RWPE1 (cell line): ENCODE data around the gene PTPRR.

Source experiments
- CTCF ChIA-PET: fragments of 350-600 bp; sonication (Branson Sonifier 250); formaldehyde crosslinking; extraction: SDS; loops from one replicate; lab custom pipeline; 2021; lab: Yijun Ruan, JAX
- POLR2A ChIA-PET: fragments of 400-600 bp; formaldehyde crosslinking; extraction: SDS; loops from one replicate; lab custom pipeline; 2020; ENCODE audit warnings: antibody characterized with exemption; ENCODE audit not compliant: low non-redundant PET; lab: Yijun Ruan, JAX
- DNase-seq: peaks from one replicate; pipeline ENCODE4 v3.0.0; 2012; ENCODE audit warnings: low spot score
- H3K27ac ChIP-seq: fragments of 450-650 bp; 2 replicates; pipeline ENCODE4 v1.5.1; 2017
- CTCF ChIP-seq: fragments of 450-650 bp; conservative IDR thresholded peaks from 2 replicates; pipeline ENCODE4 v1.5.1; 2017; ENCODE audit warnings: low read depth, mild to moderate bottlenecking

The PTPRR gene

GRCh38 chr12:70779250-70779649, 141.3 kb downstream of the PTPRR start:
- no peak for DNase-seq
- no peak for TF ChIP-seq CTCF
- POLR2A ChIA-PET, result no interaction called here
- H3K27ac ChIP-seq, result no peak overlapping the region
- CTCF ChIA-PET, result no interaction called here

- CTCF ChIA-PET, result no interaction called here
- DNase-seq, result peak; percentile 19
- POLR2A ChIA-PET, result no interaction called here
- no peak for TF ChIP-seq CTCF
- H3K27ac ChIP-seq, result no peak overlapping the region
Observed at GRCh38 chr12:70774055-70774454, 146.5 kb downstream of the PTPRR start.

- no peak overlapping the region for H3K27ac ChIP-seq
- TF ChIP-seq CTCF, result no peak
- no peak for DNase-seq
- ChIA-PET POLR2A (no interaction called here), CTCF (interaction anchor here (0.6 kb wide), 2 partner anchors 13 to 22 kb away, joined by 3 to 4 read pairs; no protein-coding TSS in a partner anchor)
Observed at GRCh38 chr12:70772836-70773235, 147.7 kb downstream of the PTPRR start.

- TF ChIP-seq CTCF, result no peak
- DNase-seq, result no peak
- POLR2A ChIA-PET, result no interaction called here
- CTCF ChIA-PET, result no interaction called here
- H3K27ac ChIP-seq, result no peak overlapping the region
Observed at GRCh38 chr12:70771581-70771980, 149.0 kb downstream of the PTPRR start.

- no peak for DNase-seq
- no peak overlapping the region for H3K27ac ChIP-seq
- TF ChIP-seq CTCF, result no peak
- POLR2A ChIA-PET, result no interaction called here
- CTCF ChIA-PET, result no interaction called here
Observed at GRCh38 chr12:70763666-70764065, 156.9 kb downstream of the PTPRR start.

- ChIA-PET POLR2A (interaction anchor here (0.5 kb wide), 1 partner anchor 74 kb away, joined by 3 read pairs; no protein-coding TSS in a partner anchor), CTCF (interaction anchor here (0.6 to 0.7 kb wide), 2 partner anchors 29 to 440 kb away, joined by 3 to 7 read pairs; no protein-coding TSS in a partner anchor)
- TF ChIP-seq CTCF, result no peak
- DNase-seq, result no peak
- no peak overlapping the region for H3K27ac ChIP-seq
Observed at GRCh38 chr12:70762000-70762399, 158.5 kb downstream of the PTPRR start.
